Peyer's patch (tissue), 4 donors: ENCODE measurements around the gene LZTR1. TPM values are rescaled to one million over a fixed set of nuclear protein-coding genes. Genes with fewer than 3 reads are reported as not detected.

Source experiments
- DNase-seq, 3 donors: peaks; one replicate each; pipeline ENCODE4 v3.0.0-alpha.2; 2017 to 2019
- H3K27ac ChIP-seq, 4 donors: fragments of 200-600 bp; sonication (generic); one replicate each; pipeline ENCODE4 v1.5.1; 2016 to 2019
- H3K27me3 ChIP-seq, 2 donors: fragments of 200-600 bp; sonication (generic); one replicate each; pipeline ENCODE4 v1.5.1; 2019
- H3K36me3 ChIP-seq, 3 donors: fragments of 200-600 bp; sonication (generic); one replicate each; pipeline ENCODE4 v1.5.1; 2016 to 2019
- H3K4me1 ChIP-seq, 4 donors: fragments of 200-600 bp; sonication (generic); one replicate each; pipeline ENCODE4 v1.5.1; 2016 to 2019
- H3K4me3 ChIP-seq, 4 donors: fragments of 200-600 bp; sonication (generic); 1 replicate in 3 of 4; 2 replicates in 1 of 4; pipeline ENCODE4 v1.5.1; 2016 to 2019; ENCODE audit warnings: mild to moderate bottlenecking in 1 of 4
- H3K9me3 ChIP-seq, 4 donors: fragments of 200-600 bp; sonication (generic); one replicate each; pipeline ENCODE4 v1.5.1; 2016 to 2019; ENCODE audit warnings: mild to moderate bottlenecking in 1 of 4
- POLR2A ChIP-seq, 2 donors: fragments of 450-650 bp; IDR thresholded peaks; one replicate each; pipeline ENCODE4 v1.5.1; 2017; ENCODE audit warnings: antibody characterized with exemption in 2 of 2, mild to moderate bottlenecking in 2 of 2, moderate library complexity in 2 of 2
- total RNA-seq, 4 donors: library from RNA; depleted of rRNA; stranded (reverse); fragments of >200 nt; gene quantifications; one replicate each; pipeline ENCODE4 v1.1.0, GENCODE V29; 2016
- TF ChIP-seq, protein P1 (sequence below), 6 experiments: fragments of 450-650 bp in 4 of 6; fragments of 200-600 bp in 2 of 6; sonication (generic) in 1 of 6; IDR thresholded peaks; one replicate each; pipeline ENCODE4 v1.5.1; 2017 to 2019; ENCODE audit warnings: antibody characterized with exemption in 6 of 6, mild to moderate bottlenecking in 3 of 6, moderate library complexity in 1 of 6

LZTR1 gene
- total RNA-seq, 4 donors from 2014 or later = 65.5 to 144 (median 88.5) TPM

DNA sequence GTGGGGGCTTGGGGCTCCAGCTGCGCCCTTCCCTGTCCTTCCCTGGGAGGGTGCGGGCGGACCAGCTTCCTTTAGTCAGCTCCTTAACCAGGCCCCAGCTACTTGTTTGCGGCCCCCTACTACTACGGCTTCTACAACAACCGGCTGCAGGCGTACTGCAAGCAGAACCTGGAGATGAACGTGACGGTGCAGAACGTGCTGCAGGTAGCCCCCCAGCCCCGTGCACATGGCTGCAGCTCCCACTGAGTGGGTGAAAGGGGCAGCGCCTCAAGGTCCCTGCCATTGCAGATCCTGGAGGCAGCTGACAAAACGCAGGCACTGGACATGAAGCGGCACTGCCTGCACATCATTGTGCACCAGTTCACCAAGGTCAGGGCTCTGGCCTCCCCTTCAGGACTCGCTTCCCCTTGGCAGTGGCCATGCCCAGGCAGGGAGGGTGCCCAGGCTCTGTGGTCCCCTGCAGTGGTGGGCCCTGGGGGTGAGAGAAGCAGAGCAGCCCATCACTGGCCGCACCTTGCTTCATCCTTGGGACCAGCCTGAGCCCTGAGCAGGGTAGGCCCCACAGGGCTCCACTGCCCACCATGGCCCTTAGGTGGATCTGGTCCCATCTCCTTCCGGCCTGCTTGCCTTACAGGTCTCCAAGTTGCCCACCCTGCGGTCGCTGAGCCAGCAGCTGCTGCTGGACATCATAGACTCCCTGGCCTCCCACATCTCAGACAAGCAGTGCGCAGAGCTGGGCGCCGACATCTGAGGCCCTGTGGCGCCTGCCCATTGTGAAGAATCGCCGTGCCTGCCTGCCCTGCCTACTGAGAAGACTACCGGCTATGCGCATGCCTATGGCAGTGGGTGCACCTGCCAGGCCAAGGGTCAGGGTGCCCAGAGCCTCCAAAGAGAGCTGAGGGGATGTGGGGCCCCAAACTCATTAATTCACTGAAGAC, 14.8 kb downstream of the LZTR1 start:
- no peak for DNase-seq
- peaks cover 0 to 65% (median 0%) of the 10 kb centered on the region in 3 donors for H3K36me3 ChIP-seq

DNA sequence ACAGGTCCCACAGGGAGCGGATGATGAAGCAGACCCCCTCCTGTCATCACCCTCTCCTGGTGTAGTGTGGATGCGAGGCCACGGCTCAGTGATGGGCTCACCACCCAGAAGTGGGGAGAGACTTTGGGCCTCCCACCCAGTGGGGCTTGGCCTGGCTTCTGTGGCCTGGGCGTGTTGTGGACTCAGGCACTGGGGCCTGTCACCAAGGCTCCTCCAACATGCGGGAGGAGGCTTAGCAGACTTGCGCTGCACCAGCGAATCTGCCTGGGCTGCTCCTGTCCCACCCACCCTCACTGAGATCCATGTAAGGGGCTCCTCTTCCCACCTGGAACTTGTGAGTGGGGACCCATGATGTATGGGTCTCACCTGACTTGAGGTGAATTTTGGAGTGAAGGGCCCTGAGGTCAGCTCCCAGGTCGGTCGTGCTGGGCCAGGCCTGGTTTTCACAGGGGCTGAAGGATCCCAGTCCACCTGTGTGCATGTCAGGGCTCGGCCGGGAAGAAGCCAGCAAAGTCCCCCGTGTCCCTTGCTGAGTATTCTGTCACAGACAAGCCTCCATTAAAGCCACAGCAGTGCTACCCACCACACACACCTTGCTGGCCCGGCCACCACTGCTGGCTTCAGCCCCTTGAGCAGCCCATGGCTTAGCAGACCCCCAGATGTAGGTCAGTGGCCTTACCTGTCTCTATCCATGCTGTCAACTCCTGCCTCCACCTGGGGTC, 15.6 kb downstream of the LZTR1 start:
- H3K27ac ChIP-seq = no peak overlapping the region
- peaks cover 0 to 57% (median 0%) of the 10 kb centered on the region in 3 donors for H3K36me3 ChIP-seq

More for the DNA sequence above, 14.8 kb downstream of the LZTR1 start:
- TF ChIP-seq, protein P1, sequence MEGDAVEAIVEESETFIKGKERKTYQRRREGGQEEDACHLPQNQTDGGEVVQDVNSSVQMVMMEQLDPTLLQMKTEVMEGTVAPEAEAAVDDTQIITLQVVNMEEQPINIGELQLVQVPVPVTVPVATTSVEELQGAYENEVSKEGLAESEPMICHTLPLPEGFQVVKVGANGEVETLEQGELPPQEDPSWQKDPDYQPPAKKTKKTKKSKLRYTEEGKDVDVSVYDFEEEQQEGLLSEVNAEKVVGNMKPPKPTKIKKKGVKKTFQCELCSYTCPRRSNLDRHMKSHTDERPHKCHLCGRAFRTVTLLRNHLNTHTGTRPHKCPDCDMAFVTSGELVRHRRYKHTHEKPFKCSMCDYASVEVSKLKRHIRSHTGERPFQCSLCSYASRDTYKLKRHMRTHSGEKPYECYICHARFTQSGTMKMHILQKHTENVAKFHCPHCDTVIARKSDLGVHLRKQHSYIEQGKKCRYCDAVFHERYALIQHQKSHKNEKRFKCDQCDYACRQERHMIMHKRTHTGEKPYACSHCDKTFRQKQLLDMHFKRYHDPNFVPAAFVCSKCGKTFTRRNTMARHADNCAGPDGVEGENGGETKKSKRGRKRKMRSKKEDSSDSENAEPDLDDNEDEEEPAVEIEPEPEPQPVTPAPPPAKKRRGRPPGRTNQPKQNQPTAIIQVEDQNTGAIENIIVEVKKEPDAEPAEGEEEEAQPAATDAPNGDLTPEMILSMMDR (IDR thresholded peaks at IDR 0.05) = no peak
- no peak for TF ChIP-seq POLR2A (IDR thresholded peaks at IDR 0.05)
- Histone ChIP-seq H3K27me3 (no peaks in the 10 kb centered on the region), H3K4me3 (no peak overlapping the region), H3K27ac (no peak overlapping the region), H3K4me1 (peaks cover 0 to 18% (median 13%) of the 10 kb centered on the region in 4 donors), H3K9me3 (no peaks in the 10 kb centered on the region)

DNA sequence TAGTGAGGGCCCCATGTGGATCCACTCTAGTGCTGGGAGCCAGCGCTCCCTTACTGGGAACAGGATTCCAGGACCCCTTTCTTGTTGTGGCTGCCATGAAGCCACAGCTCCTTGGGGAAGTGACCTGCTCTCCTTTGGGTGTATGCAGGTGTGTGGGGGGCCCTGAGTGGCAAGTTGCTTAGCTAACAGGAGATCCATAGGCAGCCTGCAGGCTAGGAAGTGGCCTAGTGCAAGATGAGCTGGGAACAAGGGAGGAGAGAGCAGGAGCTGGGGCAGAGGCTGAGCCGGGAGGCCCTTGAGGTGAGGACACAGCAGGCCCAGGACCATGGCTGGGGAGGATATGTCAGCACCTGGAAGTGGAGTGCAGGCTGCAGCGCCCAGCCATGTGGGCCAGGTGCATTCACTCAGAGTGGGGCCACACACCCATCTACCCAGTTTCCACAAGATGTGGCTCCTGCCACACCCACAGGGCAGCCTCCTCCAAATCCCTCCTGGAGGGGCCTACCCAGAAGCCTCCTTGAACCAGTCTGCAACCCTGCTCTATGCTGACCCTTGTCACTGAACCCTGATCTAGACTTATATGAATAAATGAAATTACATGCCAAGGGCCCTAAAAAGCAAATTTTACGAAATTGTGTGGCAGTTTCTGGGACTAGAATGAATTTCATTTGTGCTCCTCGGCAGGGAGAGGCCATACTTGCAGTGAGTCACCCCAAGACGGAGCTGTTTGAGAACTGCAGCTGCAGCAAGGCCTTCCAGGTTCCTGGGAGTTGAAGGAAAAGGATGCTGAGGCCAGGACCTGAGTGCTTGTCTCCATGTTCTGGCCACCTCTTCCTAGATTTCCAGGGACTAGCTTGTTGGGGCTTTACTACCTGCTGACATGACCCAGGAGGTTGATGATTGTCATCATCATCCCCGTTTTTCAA, 16.6 kb downstream of the LZTR1 start:
- DNase-seq = no peak

More for the DNA sequence above, 15.6 kb downstream of the LZTR1 start:
- Histone ChIP-seq H3K9me3 (no peaks in the 10 kb centered on the region), H3K27me3 (no peaks in the 10 kb centered on the region), H3K4me3 (no peak overlapping the region), H3K4me1 (peaks cover 0 to 18% (median 14%) of the 10 kb centered on the region in 4 donors)
- no peak for DNase-seq
- TF ChIP-seq, protein P1 (IDR thresholded peaks at IDR 0.05) = no peak
- no peak for TF ChIP-seq POLR2A (IDR thresholded peaks at IDR 0.05)

DNA sequence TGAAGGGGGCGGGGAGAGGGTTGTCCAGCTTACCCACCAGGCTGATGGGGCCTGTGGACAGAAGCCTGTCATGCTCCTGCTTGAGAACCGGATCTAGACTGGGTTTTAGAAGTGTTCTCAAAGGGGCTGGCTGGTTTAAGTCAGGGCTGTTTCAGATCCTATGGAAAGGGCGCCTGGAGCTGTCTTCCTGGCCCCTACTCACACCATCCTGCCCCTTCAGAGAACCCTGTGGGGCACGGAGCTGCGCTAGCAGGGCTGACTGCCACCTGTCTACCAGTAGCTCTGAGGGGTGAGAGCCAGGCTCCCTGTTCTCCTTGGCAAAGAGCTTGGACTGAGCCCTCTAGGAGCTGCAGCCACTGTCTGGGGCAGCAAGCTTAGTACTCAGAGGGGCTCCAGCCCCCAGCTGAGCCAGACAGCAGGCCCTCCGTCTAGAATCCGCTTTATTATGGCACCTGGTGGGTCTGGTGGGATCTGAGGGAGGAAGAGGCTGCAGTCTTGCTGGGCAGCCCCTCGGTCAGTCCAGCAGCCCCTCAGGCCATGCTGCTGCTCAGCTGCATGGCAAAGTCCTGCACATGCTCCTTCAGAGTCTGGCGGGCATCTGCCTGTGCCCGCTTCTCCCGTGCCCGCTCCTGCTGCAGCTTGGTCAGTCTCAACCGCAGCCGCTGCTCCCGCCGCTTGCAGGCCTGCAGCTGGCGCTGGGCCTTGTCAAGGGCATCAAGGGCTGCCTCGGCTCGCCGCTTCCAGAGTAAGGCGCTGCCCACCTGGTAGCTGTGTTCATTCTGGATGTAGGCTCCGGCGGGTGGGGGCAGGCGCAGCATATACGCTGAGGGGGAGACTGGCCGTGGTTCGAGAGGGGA, 17.5 kb downstream of the LZTR1 start:
- Histone ChIP-seq H3K27me3 (no peaks in the 10 kb centered on the region), H3K4me3 (no peak overlapping the region), H3K4me1 (peaks cover 0 to 32% (median 23%) of the 10 kb centered on the region in 4 donors), H3K27ac (no peak overlapping the region), H3K9me3 (no peaks in the 10 kb centered on the region), H3K36me3 (peaks cover 0 to 38% (median 0%) of the 10 kb centered on the region in 3 donors)
- DNase-seq = no peak
- TF ChIP-seq, protein P1 (IDR thresholded peaks at IDR 0.05) = no peak
- no peak for TF ChIP-seq POLR2A (IDR thresholded peaks at IDR 0.05)

More for the DNA sequence above, 16.6 kb downstream of the LZTR1 start:
- H3K27me3 ChIP-seq = no peaks in the 10 kb centered on the region
- no peak for TF ChIP-seq POLR2A (IDR thresholded peaks at IDR 0.05)
- TF ChIP-seq, protein P1 (IDR thresholded peaks at IDR 0.05) = no peak
- peaks cover 0 to 47% (median 0%) of the 10 kb centered on the region in 3 donors for H3K36me3 ChIP-seq
- H3K4me3 ChIP-seq = no peak overlapping the region
- peaks cover 0 to 28% (median 23%) of the 10 kb centered on the region in 4 donors for H3K4me1 ChIP-seq
- no peaks in the 10 kb centered on the region for H3K9me3 ChIP-seq
- no peak overlapping the region for H3K27ac ChIP-seq
